Measurements from ENCODE around the gene CASZ1. TPM values are rescaled to one million over a fixed set of nuclear protein-coding genes. Genes with fewer than 3 reads are reported as not detected.

The CASZ1 gene
- total and polyA plus RNA-seq, 2 donors from 2014 or later, result 10.1 to 33.0 TPM

DNA sequence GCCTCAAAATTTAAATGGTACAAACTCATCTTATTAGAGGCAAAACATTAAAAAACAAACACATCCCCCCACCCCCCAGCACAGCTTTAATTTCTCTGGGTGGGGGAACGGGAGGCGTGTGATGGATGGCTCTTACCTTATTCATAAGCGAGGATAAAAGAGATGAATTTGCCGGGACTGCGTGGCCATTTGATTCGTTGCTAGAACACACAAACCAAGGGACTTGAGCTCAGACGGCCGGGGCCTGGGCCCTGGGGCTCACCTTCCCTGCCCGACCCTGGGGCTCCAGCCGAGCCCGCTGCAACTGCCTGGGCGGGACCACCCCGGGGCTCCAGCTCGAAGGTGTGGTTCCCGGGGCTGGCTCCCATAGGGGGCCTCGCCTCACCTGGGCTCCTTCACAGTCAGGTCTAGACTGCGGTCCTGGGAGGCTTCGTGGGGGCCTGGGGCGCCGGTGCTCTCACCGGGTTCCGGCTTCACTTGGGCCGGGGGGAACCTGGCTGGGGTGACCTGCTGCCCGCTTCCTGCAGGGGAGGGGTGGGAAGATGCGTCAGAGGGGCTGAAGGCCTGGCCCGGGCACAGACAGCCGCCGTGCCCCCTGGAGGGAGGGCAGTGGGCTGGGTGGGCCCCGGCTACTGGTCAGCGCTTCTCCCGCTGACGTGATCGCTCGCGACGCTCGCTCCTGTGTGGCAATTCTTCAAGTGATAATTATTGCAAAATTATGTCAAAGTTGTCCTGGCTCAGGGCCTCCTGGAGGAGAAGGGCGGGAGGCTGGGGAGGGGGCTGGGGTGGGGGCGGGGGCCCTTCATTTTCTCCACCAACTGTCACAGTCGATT is 145.7 kb downstream of the CASZ1 start:
- FAIRE-seq (no peak), DNase-seq (no peak)
- H3K27ac ChIP-seq (ENCODE audit: low read depth in 2 of 2, low read length in 2 of 2), result no peak overlapping the region
- TF ChIP-seq, protein P1, sequence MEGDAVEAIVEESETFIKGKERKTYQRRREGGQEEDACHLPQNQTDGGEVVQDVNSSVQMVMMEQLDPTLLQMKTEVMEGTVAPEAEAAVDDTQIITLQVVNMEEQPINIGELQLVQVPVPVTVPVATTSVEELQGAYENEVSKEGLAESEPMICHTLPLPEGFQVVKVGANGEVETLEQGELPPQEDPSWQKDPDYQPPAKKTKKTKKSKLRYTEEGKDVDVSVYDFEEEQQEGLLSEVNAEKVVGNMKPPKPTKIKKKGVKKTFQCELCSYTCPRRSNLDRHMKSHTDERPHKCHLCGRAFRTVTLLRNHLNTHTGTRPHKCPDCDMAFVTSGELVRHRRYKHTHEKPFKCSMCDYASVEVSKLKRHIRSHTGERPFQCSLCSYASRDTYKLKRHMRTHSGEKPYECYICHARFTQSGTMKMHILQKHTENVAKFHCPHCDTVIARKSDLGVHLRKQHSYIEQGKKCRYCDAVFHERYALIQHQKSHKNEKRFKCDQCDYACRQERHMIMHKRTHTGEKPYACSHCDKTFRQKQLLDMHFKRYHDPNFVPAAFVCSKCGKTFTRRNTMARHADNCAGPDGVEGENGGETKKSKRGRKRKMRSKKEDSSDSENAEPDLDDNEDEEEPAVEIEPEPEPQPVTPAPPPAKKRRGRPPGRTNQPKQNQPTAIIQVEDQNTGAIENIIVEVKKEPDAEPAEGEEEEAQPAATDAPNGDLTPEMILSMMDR (IDR thresholded peaks at IDR 0.05; ENCODE audit: borderline replicate concordance, extremely low read depth, insufficient read depth), result no peak
- no peak overlapping the region for H3K9ac ChIP-seq (ENCODE audit: low read length in 3 of 3)
- H3K4me3 ChIP-seq (ENCODE audit: low read length in 3 of 3), result no peak overlapping the region
- no peaks in the 10 kb centered on the region for H3K4me1 ChIP-seq (ENCODE audit: control insufficient read depth in 2 of 3, insufficient read depth in 2 of 3, low read depth in 1 of 3, low read length in 3 of 3)
- no peaks in the 10 kb centered on the region for H3K27me3 ChIP-seq (ENCODE audit: control insufficient read depth, insufficient read depth, low read length)
- H3K36me3 ChIP-seq (ENCODE audit: control insufficient read depth in 2 of 3, insufficient read depth in 3 of 3, low read length in 3 of 3), result peaks cover 0 to 10% (median 4%) of the 10 kb centered on the region in 3 donors
- no peaks in the 10 kb centered on the region for H3K9me3 ChIP-seq (ENCODE audit: control insufficient read depth in 2 of 3, insufficient read depth in 1 of 3, low read length in 3 of 3)
- intact Hi-C loops (cut with DNase I), result no loop called here

- H3K9ac ChIP-seq (ENCODE audit: low read length in 3 of 3), result no peak overlapping the region
- no peak overlapping the region for H3K27ac ChIP-seq (ENCODE audit: low read depth in 2 of 2, low read length in 2 of 2)
- DNase-seq (no peak), FAIRE-seq (no peak)
- H3K4me1 ChIP-seq (ENCODE audit: control insufficient read depth in 2 of 3, insufficient read depth in 2 of 3, low read depth in 1 of 3, low read length in 3 of 3), result no peaks in the 10 kb centered on the region
- intact Hi-C loops (cut with DNase I), result no loop called here
- H3K36me3 ChIP-seq (ENCODE audit: control insufficient read depth in 2 of 3, insufficient read depth in 3 of 3, low read length in 3 of 3), result peaks cover 0 to 10% (median 4%) of the 10 kb centered on the region in 3 donors
- no peaks in the 10 kb centered on the region for H3K27me3 ChIP-seq (ENCODE audit: control insufficient read depth, insufficient read depth, low read length)
- H3K9me3 ChIP-seq (ENCODE audit: control insufficient read depth in 2 of 3, insufficient read depth in 1 of 3, low read length in 3 of 3), result no peaks in the 10 kb centered on the region
- H3K4me3 ChIP-seq (ENCODE audit: low read length in 3 of 3), result no peak overlapping the region
- TF ChIP-seq, protein P1 (IDR thresholded peaks at IDR 0.05; ENCODE audit: borderline replicate concordance, extremely low read depth, insufficient read depth), result no peak
These were observed 146.8 kb downstream of the CASZ1 start for GRCh38 chr1:10649517-10650201.

- intact Hi-C loops (cut with DNase I), result no loop called here
- Histone ChIP-seq H3K27me3 (ENCODE audit: control insufficient read depth, insufficient read depth, low read length) (no peaks in the 10 kb centered on the region), H3K9me3 (ENCODE audit: control insufficient read depth in 2 of 3, insufficient read depth in 1 of 3, low read length in 3 of 3) (no peaks in the 10 kb centered on the region), H3K36me3 (ENCODE audit: control insufficient read depth in 2 of 3, insufficient read depth in 3 of 3, low read length in 3 of 3) (peaks cover 0 to 14% (median 2%) of the 10 kb centered on the region in 3 donors), H3K4me3 (ENCODE audit: low read length in 3 of 3) (no peak overlapping the region), H3K9ac (ENCODE audit: low read length in 3 of 3) (no peak overlapping the region), H3K4me1 (ENCODE audit: control insufficient read depth in 2 of 3, insufficient read depth in 2 of 3, low read depth in 1 of 3, low read length in 3 of 3) (no peaks in the 10 kb centered on the region), H3K27ac (ENCODE audit: low read depth in 2 of 2, low read length in 2 of 2) (no peak overlapping the region)
- FAIRE-seq (no peak), DNase-seq (no peak)
- TF ChIP-seq, protein P1 (IDR thresholded peaks at IDR 0.05; ENCODE audit: borderline replicate concordance, extremely low read depth, insufficient read depth), result no peak
These were observed 147.5 kb downstream of the CASZ1 start for GRCh38 chr1:10648689-10649516.
